Glutamatergic neuron (in vitro differentiated cells): Measurements from ENCODE around the gene FBXL5. TPM values are rescaled to one million over a fixed set of nuclear protein-coding genes. Genes with fewer than 3 reads are reported as not detected.

ENCODE experiments used
- DNase-seq: peaks from one replicate; pipeline ENCODE4 v3.0.0; 2022
- H3K27ac Mint-ChIP-seq: one replicate; pipeline ENCODE4 v1.8.0; 2020; ENCODE audit warnings: mild to moderate bottlenecking, mixed read lengths, inconsistent platforms; ENCODE audit not compliant: unreplicated experiment
- H3K27me3 Mint-ChIP-seq: one replicate; pipeline ENCODE4 v1.8.0; 2020; ENCODE audit warnings: mild to moderate bottlenecking, moderate library complexity, mixed read lengths, inconsistent platforms; ENCODE audit not compliant: unreplicated experiment
- H3K36me3 Mint-ChIP-seq: one replicate; pipeline ENCODE4 v1.8.0; 2020; ENCODE audit warnings: mild to moderate bottlenecking, mixed read lengths, inconsistent platforms; ENCODE audit not compliant: unreplicated experiment
- H3K4me1 Mint-ChIP-seq: one replicate; pipeline ENCODE4 v1.8.0; 2020; ENCODE audit warnings: mild to moderate bottlenecking, low read depth, mixed read lengths, inconsistent platforms; ENCODE audit not compliant: unreplicated experiment
- H3K4me3 Mint-ChIP-seq: one replicate; pipeline ENCODE4 v1.8.0; 2020; ENCODE audit warnings: mild to moderate bottlenecking, mixed read lengths, inconsistent platforms; ENCODE audit not compliant: unreplicated experiment
- H3K9me3 Mint-ChIP-seq: one replicate; pipeline ENCODE4 v1.8.0; 2020; ENCODE audit warnings: mild to moderate bottlenecking, moderate library complexity, mixed read lengths, inconsistent platforms; ENCODE audit not compliant: unreplicated experiment
- CTCF ChIP-seq: fragments of 200-600 bp; sonication (generic); IDR thresholded peaks from one replicate; pipeline ENCODE4 v1.5.0; 2021; ENCODE audit not compliant: partially characterized antibody, unreplicated experiment
- total RNA-seq: library from RNA; stranded (reverse); fragmentation: NEBNext Ultra II Directional; extraction: Animal tissue kit (Norgen Biotek cat#: 25700); gene quantifications from one replicate; pipeline ENCODE4 v1.2.1, GENCODE V29; 2021; ENCODE audit not compliant: unreplicated experiment

FBXL5 gene
- total RNA-seq, 1 donor from 2014 or later, result 62.2 TPM

- Mint-ChIP-seq H3K9me3 (no peaks in the 10 kb centered on the region), H3K4me1 (no peaks in the 10 kb centered on the region), H3K4me3 (no peak overlapping the region), H3K27ac (no peak overlapping the region), H3K27me3 (no peaks in the 10 kb centered on the region), H3K36me3 (peaks cover 10% of the 10 kb centered on the region)
- no peak for TF ChIP-seq CTCF
- DNase-seq, result no peak
These were observed 56.5 kb downstream of the FBXL5 start for GRCh38 chr4:15598644-15599043.

GRCh38 chr4:15592799-15593198, 62.4 kb downstream of the FBXL5 start:
- TF ChIP-seq CTCF, result no peak
- Mint-ChIP-seq H3K4me3 (no peak overlapping the region), H3K4me1 (no peaks in the 10 kb centered on the region), H3K36me3 (no peaks in the 10 kb centered on the region), H3K27ac (no peak overlapping the region), H3K27me3 (no peaks in the 10 kb centered on the region), H3K9me3 (no peaks in the 10 kb centered on the region)
- DNase-seq, result no peak

- no peak for TF ChIP-seq CTCF
- no peaks in the 10 kb centered on the region for H3K4me1 Mint-ChIP-seq
- H3K9me3 Mint-ChIP-seq, result no peaks in the 10 kb centered on the region
- H3K36me3 Mint-ChIP-seq, result peaks cover 5% of the 10 kb centered on the region
- no peak overlapping the region for H3K27ac Mint-ChIP-seq
- no peak for DNase-seq
- peaks cover 2% of the 10 kb centered on the region for H3K27me3 Mint-ChIP-seq
- H3K4me3 Mint-ChIP-seq, result no peak overlapping the region
These were observed 67.5 kb downstream of the FBXL5 start for GRCh38 chr4:15587649-15588048.

- H3K36me3 Mint-ChIP-seq, result peaks cover 5% of the 10 kb centered on the region
- no peak overlapping the region for H3K27ac Mint-ChIP-seq
- no peak overlapping the region for H3K4me3 Mint-ChIP-seq
- no peak for DNase-seq
- no peaks in the 10 kb centered on the region for H3K9me3 Mint-ChIP-seq
- no peaks in the 10 kb centered on the region for H3K4me1 Mint-ChIP-seq
- no peak for TF ChIP-seq CTCF
- peaks cover 2% of the 10 kb centered on the region for H3K27me3 Mint-ChIP-seq
These were observed 69.1 kb downstream of the FBXL5 start for GRCh38 chr4:15586066-15586465.

GRCh38 chr4:15585331-15585730, 69.8 kb downstream of the FBXL5 start:
- no peak overlapping the region for H3K4me3 Mint-ChIP-seq
- no peaks in the 10 kb centered on the region for H3K4me1 Mint-ChIP-seq
- DNase-seq, result no peak
- H3K36me3 Mint-ChIP-seq, result peaks cover 5% of the 10 kb centered on the region
- no peak for TF ChIP-seq CTCF
- peaks cover 2% of the 10 kb centered on the region for H3K27me3 Mint-ChIP-seq
- H3K27ac Mint-ChIP-seq, result no peak overlapping the region
- no peaks in the 10 kb centered on the region for H3K9me3 Mint-ChIP-seq
